ENCODE results near the gene PLEKHA6.
A peak's percentile ranks its signal among the peaks of the same experiment; 100 is the strongest.

PLEKHA6 gene

DNA sequence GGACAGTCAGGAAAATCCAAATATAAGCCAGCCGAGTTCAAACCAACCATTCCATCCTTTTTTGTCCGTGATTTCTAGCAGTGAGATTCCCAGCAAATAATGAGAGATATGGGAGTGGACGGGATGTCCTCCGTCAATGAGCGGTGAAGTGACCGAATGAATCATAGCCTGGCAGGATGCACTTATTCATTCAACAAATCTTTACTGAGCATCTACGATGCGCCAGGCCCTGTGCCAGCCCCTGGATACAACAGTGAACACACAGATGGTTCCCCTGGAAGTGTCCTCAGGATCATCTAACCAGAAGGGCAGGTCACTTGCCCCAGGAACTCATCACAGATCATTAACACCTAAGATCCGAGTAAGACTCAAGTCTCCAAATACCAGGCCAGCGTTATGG is 8.2 kb upstream of the PLEKHA6 start:
- TF ChIP-seq ZFX (IDR thresholded peaks at IDR 0.05) = no peak
- TF ChIP-seq, protein P1, sequence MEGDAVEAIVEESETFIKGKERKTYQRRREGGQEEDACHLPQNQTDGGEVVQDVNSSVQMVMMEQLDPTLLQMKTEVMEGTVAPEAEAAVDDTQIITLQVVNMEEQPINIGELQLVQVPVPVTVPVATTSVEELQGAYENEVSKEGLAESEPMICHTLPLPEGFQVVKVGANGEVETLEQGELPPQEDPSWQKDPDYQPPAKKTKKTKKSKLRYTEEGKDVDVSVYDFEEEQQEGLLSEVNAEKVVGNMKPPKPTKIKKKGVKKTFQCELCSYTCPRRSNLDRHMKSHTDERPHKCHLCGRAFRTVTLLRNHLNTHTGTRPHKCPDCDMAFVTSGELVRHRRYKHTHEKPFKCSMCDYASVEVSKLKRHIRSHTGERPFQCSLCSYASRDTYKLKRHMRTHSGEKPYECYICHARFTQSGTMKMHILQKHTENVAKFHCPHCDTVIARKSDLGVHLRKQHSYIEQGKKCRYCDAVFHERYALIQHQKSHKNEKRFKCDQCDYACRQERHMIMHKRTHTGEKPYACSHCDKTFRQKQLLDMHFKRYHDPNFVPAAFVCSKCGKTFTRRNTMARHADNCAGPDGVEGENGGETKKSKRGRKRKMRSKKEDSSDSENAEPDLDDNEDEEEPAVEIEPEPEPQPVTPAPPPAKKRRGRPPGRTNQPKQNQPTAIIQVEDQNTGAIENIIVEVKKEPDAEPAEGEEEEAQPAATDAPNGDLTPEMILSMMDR (conservative IDR thresholded peaks at IDR 0.05) = no peak
- no peak overlapping the region for H3K27ac ChIP-seq

DNA sequence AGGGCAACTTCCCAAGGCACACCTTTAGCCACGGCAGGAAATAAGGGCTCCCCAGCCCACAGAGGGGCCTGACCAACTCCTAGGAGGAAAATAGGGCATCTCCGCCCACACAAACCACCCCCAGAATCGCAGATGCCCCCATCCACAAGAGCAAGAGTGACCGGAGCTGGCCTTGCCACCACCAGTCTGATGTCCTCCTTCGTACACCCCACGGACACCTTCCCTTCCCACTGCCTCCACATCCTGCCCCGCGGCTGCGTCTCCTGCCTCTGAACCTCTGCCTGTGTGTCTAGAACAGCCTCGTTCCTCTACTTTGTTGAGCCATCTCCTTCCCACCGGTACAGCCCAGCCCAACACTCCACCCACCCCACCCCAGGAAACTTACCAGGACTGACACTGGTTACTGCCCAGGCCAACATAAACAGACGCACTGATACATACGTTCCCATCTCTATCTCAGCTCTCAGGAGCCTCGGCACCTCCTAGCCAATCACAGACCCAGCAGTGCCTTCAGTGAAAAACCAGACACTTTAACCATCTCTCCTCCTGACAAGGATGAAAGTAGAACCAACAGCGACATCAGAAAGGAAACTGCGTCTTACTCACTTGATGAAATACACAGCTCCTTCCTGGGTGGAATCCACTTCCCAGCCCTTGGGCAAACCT is 7.6 kb upstream of the PLEKHA6 start:
- TF ChIP-seq ZFX (IDR thresholded peaks at IDR 0.05) = no peak
- TF ChIP-seq, protein P1 (conservative IDR thresholded peaks at IDR 0.05) = no peak

DNA sequence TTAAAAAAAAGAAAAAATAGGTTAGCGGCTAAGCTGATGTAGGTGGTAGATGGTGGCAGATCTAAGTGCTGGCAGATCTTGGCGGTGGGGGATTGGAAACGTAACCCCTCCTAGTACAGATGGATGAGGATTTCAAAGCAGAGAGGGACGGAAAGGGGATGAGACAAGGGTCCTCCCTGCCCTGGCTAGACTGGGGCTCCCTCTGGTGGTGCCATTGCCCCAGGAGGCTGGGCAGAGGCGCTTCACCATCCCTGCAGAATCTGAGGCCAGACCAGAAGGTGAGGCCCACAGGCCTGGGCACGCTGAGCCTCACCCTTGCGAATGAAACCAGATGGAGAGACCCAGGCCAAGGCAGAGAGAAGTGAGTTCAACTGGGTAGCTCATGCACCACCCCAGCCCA is 7.0 kb upstream of the PLEKHA6 start:
- H3K27ac ChIP-seq = no peak overlapping the region
- no peak for TF ChIP-seq ZFX (IDR thresholded peaks at IDR 0.05)
- TF ChIP-seq, protein P1 (conservative IDR thresholded peaks at IDR 0.05) = peak; percentile 69

More for the DNA sequence above, 7.6 kb upstream of the PLEKHA6 start:
- H3K27ac ChIP-seq = no peak overlapping the region

GRCh38 chr1:204363335-204364114 is 3.8 kb upstream of the PLEKHA6 start:
- peak overlapping the region; percentile 74 for H3K27ac ChIP-seq
- TF ChIP-seq, protein P1 (conservative IDR thresholded peaks at IDR 0.05) = peak; percentile 97
- TF ChIP-seq ZFX (IDR thresholded peaks at IDR 0.05) = no peak

DNA sequence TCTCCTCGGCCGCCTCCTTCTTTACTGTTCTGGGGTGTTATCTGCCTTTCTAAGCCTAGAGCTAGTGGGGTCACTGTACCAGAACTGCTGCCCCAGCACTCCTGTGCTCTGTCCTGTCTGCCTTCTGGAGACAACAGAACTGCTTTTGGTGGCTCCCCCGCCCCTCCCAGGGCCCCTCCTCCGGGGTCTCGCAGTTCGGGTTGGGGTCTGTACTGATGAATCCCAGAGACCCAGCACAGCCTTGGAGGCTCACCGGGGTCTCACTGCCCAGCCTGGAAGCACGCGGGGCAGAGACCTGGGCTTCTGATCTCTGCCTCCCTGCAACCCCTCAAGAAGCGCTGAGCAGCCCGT is 3.2 kb upstream of the PLEKHA6 start:
- TF ChIP-seq, protein P1 (conservative IDR thresholded peaks at IDR 0.05) = no peak
- TF ChIP-seq ZFX (IDR thresholded peaks at IDR 0.05) = no peak
- H3K27ac ChIP-seq = peak overlapping the region; percentile 74

DNA sequence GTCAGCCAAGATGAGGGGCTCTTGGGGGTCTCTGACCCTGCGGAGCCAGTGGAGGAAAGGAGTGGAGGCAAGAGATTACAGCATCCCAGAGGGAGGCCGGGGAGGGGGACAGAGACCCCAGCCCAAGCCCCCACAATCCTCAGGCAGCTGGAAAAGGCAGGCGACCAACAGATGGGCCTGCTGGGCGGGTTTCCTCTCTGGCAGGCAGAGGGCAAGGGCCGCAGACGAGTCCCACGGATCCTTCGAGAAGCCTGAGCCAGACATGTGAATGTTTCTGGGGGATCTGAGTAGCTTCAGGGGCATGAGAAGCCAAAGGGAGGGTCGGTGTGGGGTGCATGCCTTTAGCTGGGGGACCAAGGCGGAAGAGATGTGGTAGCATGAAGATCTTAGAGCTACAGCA is 2.1 kb upstream of the PLEKHA6 start:
- no peak overlapping the region for H3K27ac ChIP-seq
- TF ChIP-seq, protein P1 (conservative IDR thresholded peaks at IDR 0.05) = no peak
- no peak for TF ChIP-seq ZFX (IDR thresholded peaks at IDR 0.05)

- H3K27ac ChIP-seq = no peak overlapping the region
- no peak for TF ChIP-seq ZFX (IDR thresholded peaks at IDR 0.05)
- TF ChIP-seq, protein P1 (conservative IDR thresholded peaks at IDR 0.05) = no peak
Measured at GRCh38 chr1:204361341-204361771, 1.6 kb upstream of the PLEKHA6 start.
